SK-N-SH (cell line): ENCODE results near the gene RPS6KL1.
"Not testable (repeated sequence)": the region's sequence is repeated elsewhere in the genome, so short reads cannot be mapped to it uniquely, and the experiment has no call there.

ENCODE experiments used
- FOXJ3 ChIP-seq: sonication (generic); formaldehyde crosslinking; IDR thresholded peaks from 2 replicates; pipeline ENCODE4 v1.5.1; 2020; ENCODE audit warnings: mild to moderate bottlenecking, missing genetic modification reagents
- JUND ChIP-seq: IDR thresholded peaks from 2 replicates; pipeline ENCODE4 v1.4.0; 2012
- MAX ChIP-seq: IDR thresholded peaks from 2 replicates; pipeline ENCODE4 v1.4.0; 2012; ENCODE audit warnings: low read depth
- NFIC ChIP-seq: IDR thresholded peaks from 2 replicates; pipeline ENCODE4 v1.4.0; 2012; ENCODE audit warnings: borderline replicate concordance
- POLR2AphosphoS5 ChIP-seq: IDR thresholded peaks from 2 replicates; pipeline ENCODE4 v1.6.1; 2012; ENCODE audit warnings: low read depth, low read length
- TF ChIP-seq, protein P1 (sequence below): fragments of 200-600 bp; sonication (generic); IDR thresholded peaks from 2 replicates; pipeline ENCODE4 v1.6.1; 2017; ENCODE audit warnings: antibody characterized with exemption, mild to moderate bottlenecking, moderate library complexity
- TF ChIP-seq, protein P2 (sequence below): fragments of 150-350 bp; IDR thresholded peaks from 2 replicates; pipeline ENCODE4 v1.6.1; 2017; ENCODE audit warnings: antibody characterized with exemption, low read length, low read depth, borderline replicate concordance

DNA sequence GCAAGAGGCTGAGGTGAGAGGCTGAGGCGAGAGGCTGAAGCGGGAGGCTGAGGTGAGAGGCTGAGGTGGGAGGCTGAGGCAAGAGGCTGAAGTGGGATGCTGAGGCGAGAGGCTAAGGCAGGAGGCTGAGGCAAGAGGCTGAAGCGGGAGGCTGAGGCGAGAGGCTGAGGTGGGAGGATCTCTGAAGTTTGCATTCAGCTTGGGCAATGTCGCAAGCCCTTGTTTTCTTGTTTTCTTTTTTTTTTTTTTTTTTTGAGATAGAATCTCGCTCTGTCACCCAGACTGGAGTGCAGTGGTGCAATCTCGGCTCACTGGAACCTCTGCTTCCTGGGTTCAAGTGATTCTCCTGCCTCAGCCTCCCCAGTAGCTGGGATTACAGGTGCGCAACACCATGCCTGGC is 8.7 kb upstream of the RPS6KL1 start:
- TF ChIP-seq NFIC; POLR2AphosphoS5; FOXJ3 (CRISPR knock-in tag); MAX; JUND: not testable (repeated sequence)
- TF ChIP-seq, protein P1, sequence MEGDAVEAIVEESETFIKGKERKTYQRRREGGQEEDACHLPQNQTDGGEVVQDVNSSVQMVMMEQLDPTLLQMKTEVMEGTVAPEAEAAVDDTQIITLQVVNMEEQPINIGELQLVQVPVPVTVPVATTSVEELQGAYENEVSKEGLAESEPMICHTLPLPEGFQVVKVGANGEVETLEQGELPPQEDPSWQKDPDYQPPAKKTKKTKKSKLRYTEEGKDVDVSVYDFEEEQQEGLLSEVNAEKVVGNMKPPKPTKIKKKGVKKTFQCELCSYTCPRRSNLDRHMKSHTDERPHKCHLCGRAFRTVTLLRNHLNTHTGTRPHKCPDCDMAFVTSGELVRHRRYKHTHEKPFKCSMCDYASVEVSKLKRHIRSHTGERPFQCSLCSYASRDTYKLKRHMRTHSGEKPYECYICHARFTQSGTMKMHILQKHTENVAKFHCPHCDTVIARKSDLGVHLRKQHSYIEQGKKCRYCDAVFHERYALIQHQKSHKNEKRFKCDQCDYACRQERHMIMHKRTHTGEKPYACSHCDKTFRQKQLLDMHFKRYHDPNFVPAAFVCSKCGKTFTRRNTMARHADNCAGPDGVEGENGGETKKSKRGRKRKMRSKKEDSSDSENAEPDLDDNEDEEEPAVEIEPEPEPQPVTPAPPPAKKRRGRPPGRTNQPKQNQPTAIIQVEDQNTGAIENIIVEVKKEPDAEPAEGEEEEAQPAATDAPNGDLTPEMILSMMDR: not testable (repeated sequence)
- TF ChIP-seq, protein P2, sequence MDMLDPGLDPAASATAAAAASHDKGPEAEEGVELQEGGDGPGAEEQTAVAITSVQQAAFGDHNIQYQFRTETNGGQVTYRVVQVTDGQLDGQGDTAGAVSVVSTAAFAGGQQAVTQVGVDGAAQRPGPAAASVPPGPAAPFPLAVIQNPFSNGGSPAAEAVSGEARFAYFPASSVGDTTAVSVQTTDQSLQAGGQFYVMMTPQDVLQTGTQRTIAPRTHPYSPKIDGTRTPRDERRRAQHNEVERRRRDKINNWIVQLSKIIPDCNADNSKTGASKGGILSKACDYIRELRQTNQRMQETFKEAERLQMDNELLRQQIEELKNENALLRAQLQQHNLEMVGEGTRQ: not testable (repeated sequence)
